Putamen (tissue), 1 donor: ENCODE measurements around the gene TM4SF4.
"Not testable (repeated sequence)": the region's sequence is repeated elsewhere in the genome, so short reads cannot be mapped to it uniquely, and the experiment has no call there.

Experiments
- DNase-seq: peaks from one replicate; pipeline ENCODE4 v3.0.0-alpha.2; 2016; ENCODE audit warnings: low spot score

TM4SF4 gene, protein sequence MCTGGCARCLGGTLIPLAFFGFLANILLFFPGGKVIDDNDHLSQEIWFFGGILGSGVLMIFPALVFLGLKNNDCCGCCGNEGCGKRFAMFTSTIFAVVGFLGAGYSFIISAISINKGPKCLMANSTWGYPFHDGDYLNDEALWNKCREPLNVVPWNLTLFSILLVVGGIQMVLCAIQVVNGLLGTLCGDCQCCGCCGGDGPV

DNA sequence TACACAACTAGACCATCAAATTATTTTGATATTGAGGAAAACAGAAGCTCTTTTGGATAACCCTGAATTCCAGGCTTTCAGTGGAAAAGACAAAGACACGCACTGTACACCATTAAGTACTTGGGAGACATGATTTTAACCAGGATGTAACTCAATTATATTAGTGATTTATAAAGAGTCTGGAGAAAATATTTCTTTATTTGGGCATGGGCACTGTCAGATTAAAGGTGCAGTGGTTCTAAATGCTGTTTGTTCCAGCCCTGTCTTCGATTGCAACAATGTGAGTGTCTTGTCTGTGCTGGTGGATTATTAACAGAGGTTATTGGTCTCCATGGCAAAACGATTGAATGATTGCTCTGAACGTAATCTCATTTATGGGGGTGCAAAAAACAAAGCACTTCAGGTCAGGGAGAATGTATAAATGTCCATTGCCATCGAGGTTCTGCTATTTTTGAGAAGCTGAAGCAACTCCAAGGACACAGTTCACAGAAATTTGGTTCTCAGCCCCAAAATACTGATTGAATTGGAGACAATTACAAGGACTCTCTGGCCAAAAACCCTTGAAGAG is at the start of gene TM4SF4:
Gene TM4SF4, plus strand, starts transcription at position 448 of the 568 bp plus-strand sequence. CDS start 181 bp downstream, outside the sequence.
- DNase-seq, result no peak

DNA sequence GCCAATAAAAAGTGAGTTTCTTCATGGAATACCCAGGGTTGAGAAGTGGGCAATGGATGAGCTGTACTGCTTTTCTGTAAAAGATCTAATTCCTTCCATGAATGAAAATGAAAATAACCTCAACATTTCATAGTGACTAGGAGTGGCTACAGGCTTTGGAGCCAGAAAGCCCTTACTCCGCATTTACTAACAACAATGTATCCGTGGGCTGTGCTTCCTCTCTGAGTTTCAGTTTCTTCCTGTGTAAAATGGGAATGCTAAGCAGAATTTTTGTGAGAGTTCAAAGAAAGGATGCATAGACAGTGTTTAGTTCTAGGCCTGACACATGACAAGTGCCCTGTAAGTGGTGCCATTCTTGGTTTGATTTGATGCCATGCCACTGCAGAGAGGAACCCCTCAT is 49.6 kb upstream of the TM4SF4 start:
- DNase-seq, result no peak

DNA sequence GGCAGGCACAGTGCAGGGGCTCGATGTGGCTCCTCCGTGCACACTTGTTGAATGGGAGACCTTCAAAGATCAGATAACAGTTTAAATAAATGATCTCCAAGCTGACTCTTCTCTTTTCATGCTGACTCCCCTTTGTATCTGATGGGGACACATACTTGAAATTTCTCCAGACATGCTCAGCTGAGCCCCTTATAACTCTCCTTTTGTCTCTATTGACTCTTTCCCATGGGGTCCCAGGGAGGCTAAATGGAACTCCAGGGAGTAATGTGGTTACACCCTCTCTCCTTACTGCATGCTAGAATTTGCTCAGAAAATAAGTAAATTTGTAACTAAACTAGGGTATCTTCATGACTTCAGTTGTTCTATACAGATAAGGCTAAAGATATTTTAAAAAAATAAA is 48.2 kb upstream of the TM4SF4 start:
- DNase-seq, result no peak

DNA sequence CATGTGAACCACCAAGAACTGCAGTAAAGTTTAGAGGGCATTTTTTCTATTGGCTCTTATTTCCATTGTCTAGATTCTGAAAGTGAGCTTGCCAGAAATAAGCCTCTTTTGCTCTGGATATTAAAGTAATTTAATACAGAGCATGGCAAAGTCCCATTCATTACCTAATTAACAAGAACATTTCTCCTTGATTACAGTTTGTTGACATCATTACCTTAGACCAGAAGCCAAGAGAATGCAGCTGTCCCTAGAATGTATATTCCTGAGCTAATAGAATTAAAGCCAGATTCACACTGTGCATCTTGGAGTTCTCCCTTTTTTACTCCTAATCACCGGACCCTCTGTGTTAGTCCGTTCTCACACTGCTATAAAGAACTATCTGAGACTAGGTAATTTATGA is 46.4 kb upstream of the TM4SF4 start:
- no peak for DNase-seq

DNA sequence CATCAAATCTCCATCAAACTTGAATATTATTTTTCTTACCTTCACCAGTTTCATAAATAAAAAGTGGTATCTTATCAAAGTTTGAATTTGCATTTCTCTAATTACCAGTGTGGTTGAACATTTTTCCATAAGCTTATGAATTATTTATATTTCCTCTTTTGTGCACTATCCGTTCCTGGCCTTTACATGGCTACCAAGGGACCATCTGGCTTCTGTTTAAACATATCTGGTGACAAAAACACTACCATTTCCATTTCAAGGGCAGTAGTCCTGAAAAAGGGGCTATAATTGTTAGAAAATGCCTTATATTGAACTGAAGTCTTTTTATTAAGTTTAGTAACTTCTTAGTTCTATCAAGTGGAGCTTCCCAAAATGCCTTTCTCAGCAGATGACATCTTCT is 44.3 kb upstream of the TM4SF4 start:
- DNase-seq, result no peak

DNA sequence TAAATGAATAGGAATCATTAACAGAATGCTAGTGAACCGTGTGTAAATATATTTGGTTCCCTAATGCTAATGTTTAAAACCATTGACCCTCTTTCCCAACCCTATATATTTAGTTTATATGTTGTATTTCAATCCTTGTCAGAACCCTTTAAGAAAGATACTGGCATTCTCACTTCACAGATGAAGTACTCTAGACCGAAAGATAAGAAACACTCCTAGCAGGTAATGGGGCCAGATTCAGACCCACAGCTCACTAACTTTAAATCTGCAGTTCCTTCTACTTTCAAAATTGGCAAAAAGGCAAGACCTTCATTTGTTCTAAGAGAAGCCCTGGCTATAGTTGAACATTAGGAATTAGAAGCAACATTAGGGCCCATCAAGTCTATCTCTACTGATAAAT is 42.3 kb upstream of the TM4SF4 start:
- no peak for DNase-seq

DNA sequence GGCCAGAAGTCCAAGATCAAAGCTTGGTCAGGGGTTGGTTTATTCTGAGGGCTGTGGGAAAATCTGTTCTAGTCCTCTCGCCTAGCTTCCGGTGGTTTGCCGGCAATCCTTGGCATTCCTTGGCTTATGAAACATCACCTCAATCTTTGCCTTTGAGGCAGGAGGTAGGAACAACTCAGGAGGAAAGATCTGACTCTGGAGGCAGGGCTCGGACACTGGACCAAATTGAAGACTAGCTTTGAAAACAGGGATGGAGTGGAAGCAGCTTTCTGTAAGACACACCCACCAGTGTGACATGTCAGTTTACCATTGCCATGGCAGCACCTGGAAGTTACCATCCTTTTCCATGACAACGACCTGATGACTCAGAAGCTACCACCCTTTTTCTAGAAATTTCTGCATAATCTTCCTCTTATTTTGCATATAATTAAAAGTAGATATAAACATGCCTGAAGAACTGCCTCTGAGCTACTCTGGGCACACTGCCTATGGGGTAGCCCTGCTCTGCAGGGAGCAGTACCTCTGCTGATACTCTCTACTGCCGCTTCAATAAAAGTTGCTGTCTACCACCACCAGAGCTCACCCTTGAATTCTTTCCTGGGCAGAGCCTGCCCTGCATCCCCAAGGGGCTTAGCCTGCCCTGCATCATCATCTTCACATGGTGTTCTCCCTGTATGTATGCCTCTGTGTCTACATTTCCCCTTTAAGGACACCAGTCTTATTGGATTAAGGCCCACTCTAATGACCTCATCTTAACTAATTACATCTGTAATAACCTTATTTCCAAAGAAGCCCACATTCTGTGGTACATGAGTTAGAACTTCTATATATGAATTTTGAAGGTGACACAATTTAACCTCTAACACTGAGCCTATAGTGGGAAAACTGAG is 38.3 kb upstream of the TM4SF4 start:
- no peak for DNase-seq

DNA sequence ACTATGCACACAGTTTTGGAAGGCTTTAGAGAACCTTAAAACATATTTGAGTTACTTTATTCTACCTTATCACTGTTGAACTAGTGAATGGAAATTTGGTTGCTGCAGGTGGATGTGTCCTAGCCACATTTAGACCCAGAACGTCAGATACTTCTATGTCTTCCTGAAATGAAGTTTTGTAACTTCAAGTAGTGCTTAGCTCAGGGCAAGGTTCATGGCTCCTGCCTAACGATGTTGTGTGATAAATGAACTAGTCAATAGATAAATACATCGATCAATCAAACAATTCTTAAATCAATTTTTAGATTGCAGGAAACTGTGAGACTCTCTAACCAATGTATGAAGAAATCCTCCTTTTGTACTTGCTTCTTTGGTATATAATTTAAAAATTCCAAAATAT is 37.2 kb upstream of the TM4SF4 start:
- DNase-seq, result no peak

DNA sequence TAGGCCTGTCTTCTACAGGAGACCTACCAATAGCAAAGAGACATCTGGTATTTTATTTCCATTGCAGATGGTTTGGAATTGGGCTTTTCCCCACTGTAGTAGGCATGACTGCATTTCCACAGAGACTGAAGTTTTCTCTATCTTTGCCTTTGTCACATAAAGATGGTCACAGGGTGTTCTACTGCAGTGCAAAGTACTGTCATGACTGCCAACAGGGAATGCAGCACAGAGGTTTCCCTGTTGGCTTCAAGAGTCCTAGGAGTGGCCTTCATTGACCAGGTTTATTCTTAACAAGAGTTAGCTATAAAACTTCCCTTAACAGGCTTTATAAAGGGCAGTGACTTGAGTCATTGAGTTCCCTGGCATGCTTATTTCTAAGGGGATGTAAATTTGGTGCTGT is 36.8 kb upstream of the TM4SF4 start:
- DNase-seq, result no peak

DNA sequence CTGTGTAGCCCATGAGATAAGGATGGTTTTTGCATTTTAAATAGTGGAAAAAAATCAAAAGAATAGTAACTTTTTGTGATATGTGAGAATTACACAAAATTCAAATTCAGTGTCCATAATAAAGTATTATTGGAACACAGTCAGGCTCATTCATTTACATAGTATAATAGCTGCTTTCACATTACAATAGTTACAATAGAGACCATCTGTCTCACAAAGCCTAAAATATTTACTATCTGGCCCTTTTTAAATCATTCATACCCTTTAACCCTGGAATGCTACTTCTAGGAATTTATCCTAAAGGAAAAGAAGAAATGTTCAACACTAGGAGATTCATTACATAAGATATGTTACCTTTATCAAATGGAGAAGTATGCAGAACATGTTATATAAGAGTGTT is 35.5 kb upstream of the TM4SF4 start:
- DNase-seq, result no peak

DNA sequence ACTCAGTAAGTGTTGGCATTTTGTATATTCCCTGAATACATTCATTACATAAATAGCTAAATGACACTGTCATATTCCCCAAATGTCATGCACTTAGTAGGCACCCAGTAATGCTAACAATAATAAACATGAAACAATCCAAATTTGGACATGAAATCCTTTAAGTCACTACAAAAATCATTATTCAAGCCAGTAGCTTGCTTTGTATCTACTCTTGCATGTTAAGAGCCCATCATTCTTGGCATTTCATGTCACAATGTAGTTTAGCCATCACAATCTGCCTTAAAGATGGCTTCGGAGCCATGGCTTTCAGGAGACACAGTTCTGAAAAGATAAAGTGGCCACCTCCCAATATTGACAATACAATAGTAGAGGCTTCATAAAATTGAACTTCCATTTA is 32.9 kb upstream of the TM4SF4 start:
- DNase-seq, result no peak

DNA sequence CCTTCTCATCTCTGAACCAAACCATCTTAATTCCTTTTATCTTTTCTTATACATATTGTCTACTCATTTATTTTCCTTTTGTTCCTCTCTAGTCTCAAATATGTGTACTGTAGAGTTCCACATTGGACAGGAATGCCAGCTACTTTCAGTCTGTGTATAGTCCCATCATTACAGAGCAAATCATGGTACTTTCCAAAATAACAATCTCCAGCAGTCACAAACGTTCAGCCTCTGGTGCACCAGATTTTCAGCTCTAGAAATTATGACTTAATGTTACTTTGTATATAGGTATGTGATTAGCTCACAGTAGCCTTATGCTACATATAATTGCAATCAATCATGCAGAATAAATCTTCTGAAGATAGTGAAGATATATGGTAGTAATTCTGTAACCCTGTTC is 32.5 kb upstream of the TM4SF4 start:
- no peak for DNase-seq

DNA sequence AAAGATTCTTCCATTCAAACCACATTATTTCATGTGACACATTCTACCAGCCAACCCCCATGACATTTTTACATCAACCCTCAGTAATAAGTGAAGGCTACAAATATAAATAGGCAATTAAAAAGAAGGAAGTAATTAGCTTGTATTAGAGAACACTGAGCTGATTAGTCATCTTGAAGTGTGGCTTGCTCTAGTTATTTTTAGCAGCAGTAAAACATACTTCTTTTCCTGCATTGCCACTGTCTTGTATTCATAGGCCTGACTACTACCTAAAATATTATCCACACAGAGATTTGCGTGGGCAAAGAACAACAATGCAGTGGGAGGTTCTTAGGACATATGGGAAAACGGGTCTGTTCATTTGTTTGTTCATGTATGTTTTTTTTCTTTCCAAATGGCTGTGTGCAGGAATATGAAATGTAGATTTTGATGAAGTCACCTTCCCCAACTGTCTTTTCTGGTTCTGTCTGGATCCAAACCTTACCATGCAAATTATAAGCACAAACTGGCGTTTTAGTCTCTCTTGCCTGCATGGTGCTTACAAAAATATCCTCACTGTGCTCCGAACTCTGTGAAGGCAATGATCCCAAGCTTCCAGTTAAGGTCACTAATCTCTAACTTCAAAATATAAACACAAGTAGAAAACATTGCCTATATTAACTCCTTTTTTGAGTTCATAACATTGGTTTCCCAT is 31.5 kb upstream of the TM4SF4 start:
- no peak for DNase-seq

DNA sequence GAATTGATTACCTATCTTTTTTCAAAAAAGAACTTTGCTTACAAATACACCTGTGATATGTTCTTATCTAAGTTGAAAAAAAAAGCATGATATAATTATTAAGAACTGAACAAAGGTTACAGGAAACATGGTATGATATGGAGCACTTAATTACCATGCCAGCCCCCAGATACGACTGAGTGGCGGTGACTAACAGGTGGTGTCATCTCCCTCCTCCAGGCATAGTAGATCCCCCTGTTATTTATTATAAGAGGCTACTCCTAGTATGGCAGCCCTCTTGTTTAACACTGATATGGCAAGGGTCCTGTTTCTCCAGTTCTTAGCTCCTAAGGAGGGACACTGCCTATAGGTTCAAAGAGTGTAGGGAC is 31.0 kb upstream of the TM4SF4 start:
- no peak for DNase-seq

DNA sequence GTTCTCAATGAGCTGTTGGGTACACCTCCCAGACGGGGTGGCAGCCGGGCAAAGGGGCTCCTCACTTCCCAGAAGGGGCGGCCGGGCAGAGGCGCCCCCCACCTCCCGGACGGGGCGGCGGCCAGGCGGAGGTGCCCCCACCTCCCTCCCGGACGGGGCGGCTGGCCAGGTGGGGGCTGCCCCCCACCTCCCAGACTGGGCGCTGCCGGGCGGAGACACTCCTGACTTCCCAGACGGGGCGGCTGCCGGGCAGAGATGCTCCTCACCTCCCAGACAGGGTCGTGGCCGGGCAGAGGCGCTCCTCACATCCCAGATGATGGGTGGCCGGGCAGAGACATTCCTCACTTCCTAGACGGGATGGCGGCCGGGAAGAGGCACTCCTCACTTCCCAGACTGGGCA is 29.6 kb upstream of the TM4SF4 start:
- DNase-seq, result not testable (repeated sequence)

DNA sequence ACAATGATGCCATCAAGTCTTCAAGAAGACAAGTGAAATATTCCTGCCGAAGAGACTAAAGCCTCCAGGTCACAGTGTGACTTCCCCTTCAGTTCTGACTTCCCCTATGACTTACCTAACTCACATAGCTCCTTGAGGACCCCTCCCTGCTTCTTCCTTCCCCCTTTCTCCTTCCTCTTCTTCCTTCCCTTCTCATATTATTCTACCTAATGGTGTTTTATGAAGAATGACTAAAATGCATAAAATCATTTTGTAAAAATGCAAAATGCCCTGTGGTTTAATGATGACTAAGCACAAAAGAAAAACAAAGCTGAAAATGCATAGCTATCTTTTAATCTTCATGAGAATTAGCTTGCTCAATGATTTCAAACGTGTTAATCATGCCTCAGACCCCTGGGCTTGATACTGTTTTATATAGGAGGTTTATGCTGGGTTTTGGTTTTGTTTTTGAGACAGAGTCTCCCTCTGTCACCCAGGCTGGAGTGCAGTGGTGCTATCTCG is 26.1 kb upstream of the TM4SF4 start:
- DNase-seq, result no peak

DNA sequence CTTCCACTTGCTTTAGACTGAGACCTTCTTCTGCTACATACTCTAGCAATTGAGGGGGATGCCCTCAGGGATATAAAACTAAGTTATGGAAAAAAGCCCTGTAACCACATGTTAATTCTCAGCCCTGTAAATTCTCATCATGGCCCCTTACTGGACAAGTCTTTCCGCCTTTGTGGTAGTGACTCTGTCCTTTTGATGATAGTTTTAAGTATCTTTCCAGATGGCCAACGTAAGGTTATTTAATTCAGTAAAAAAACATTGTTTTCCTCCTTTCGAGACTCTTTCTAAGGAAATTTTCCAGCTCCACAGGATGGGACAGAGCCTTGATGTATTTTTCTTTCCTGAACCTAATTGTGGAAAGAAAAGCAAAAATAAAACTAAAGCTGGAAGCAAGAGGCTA is 25.3 kb upstream of the TM4SF4 start:
- no peak for DNase-seq

DNA sequence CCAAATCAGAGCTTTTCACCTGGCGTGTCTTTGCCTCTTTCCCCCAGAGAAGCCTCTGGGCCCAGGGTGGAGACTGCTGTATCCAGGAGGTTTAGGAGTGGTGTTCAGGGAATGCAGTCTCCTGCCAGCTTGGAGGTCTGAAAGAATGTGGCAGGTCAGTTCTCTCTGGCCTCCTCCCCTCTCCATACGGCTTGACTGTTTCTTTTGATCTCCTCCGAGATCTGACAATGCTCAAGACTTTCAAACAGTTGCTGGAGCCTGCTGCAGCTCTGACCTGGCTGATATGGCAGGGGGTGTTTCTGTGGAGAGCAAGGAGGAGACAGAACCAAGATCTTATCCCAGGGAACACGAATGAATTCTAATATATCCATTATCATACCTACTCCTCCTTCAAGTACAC is 24.7 kb upstream of the TM4SF4 start:
- no peak for DNase-seq

DNA sequence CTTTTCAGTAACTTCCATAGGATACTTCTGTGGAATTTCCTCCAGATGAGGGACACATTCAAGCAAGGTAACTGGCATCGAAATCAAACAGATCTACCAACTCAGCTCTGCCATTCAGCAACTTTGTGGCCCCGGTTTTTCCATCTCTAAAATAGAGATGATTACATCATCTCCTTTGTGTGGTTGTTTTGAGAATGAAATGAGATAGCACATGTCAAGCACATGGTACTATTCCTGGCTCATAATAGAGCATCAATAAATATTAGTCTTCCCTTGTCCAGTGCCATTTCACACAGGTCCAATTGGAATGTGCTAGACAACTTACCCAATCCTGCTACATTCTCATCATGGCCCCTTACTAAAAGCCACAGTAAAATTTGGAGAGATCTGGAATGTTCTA is 24.2 kb upstream of the TM4SF4 start:
- no peak for DNase-seq

DNA sequence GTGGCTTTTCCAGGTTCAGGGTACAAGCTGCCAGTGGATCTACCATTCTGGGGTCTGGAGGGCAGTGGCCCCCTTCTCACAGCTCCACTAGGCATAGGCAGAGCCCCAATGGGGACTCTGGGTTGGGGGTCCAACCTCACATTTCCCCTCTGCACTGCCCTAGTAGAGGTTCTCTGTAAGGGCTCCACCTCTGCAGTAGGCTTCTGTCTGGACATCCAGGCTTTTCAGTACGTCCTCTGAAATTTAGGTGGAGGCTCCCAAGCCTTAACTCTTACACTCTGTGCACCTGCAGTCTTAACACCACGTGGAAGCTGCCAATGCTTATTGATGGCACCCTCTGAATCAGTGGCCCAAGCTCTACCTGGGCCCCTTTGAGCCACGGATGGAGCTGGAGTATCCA is 22.5 kb upstream of the TM4SF4 start:
- DNase-seq, result no peak

DNA sequence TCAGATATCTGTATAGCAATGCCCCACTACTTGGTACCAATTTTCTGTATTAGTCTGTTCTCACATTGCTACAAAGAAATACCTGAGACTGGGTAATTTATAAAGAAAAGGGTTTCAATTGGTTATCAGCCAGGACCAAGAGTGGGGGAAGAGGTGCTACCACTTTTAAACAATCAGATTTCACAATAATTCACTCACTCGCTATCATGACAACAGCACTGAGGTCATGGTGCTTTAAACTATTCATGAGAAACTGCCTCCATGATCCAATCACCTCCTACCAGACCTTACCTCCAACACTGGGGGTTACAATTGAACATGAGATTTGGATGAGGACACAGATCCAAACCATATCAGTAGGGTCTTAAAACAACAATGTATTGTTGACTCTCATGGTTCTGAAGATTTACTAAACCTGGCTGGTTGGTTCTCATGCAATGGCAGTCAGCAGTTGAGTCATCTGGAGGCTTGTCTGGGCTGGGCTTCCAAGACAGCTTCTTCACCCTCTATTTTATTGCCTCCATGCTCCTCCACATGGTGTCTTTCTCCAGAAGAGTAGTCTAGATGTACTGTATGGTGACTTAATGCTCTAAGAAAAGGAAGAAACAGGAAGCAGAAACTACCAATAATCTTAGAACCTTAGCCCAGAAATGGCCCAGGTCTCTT is 21.2 kb upstream of the TM4SF4 start:
- DNase-seq, result no peak

DNA sequence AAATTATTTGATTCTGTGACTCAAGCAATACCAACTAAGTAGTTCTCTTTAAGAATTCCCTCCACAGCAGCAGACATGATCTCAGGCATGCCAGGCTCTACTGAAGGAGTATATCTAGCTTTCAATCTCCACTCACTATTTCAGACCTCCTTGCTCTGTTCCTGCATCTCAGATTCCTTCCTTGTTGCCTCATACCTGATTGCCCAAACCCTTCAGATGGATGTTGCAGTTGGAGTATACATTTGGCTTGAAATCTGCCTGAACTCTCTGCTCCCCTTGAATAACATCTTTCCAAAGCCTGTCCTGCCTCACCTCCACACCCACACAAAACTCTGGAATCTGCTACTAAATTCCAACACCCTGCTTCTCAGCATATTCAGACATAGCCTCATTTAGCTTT is 19.8 kb upstream of the TM4SF4 start:
- no peak for DNase-seq
